HCT116 (cell line): ENCODE results near the gene CBX8.

Experiments
- EZH2 ChIP-seq: fragments of 200-600 bp; sonication (generic); IDR thresholded peaks from 2 replicates; pipeline ENCODE4 v1.6.1; 2017; ENCODE audit warnings: antibody characterized with exemption, mixed run types
- POLR2A ChIP-seq: IDR thresholded peaks from 2 replicates; pipeline ENCODE4 v1.7.0; 2011; ENCODE audit warnings: borderline replicate concordance; ENCODE audit not compliant: insufficient read depth, insufficient read length; ENCODE audit errors: extremely low read depth
- SP1 ChIP-seq: IDR thresholded peaks from 2 replicates; pipeline ENCODE4 v1.6.1; 2012; ENCODE audit warnings: low read depth
- TCF7L2 ChIP-seq: IDR thresholded peaks from 2 replicates; pipeline ENCODE4 v1.7.0; 2011; ENCODE audit warnings: borderline replicate concordance, inconsistent platforms; ENCODE audit not compliant: insufficient read depth, insufficient read length; ENCODE audit errors: extremely low read depth
- ZNF274 ChIP-seq: fragments of 200-500 bp; sonication (Bioruptor generic); IDR thresholded peaks from 2 replicates; pipeline ENCODE4 v1.6.1; 2014; ENCODE audit warnings: mild to moderate bottlenecking, low read depth, low read length, inconsistent platforms
- TF ChIP-seq, protein P1 (sequence below), 3 experiments: fragments of 200-600 bp in 1 of 3; sonication (generic) in 1 of 3; IDR thresholded peaks in 2 of 3; conservative IDR thresholded peaks in 1 of 3; 2 replicates each; pipeline ENCODE4 v1.5.1; 2012 to 2017; ENCODE audit warnings: low read depth in 2 of 3, low read length in 2 of 3, antibody characterized with exemption in 1 of 3, borderline replicate concordance in 1 of 3, control low read depth in 1 of 3, mild to moderate bottlenecking in 1 of 3, mixed read lengths in 1 of 3, mixed run types in 1 of 3, moderate library complexity in 1 of 3; ENCODE audit not compliant: insufficient read depth in 1 of 3
- TF ChIP-seq, protein P2 (sequence below): IDR thresholded peaks from 2 replicates; pipeline ENCODE4 v1.6.1; 2012

DNA sequence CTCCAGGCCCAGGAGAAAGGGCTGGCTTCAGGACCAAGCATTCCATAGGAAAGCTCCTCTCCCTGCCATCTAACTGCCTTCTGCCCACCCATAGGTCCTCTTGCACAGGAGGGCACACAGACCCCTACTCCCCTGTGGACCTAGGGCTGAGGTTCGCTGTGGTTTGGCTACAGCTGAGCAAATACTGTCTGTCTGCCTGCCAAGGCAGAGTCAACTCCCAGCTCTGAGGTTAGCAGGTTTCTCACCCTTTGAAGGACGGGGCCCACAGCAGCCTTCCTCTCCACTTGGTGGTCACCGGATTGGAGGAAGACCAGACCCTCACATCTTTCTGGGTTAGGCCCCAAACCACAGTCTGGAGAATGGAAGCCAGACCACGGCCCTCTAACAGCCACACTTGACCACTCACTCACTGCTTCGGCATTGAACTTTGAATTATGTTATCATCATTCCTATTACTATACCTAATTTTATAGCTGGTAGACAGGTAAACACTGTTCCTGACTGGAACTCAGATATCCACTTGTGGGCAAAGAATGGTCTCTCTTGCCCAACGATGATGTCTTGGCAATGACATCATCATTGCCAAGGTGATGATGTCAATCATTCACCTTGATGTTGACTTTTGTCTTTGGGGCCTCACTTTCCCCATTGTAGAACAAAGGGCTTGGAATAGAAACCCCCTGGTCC is 28.2 kb upstream of the CBX8 start:
- TF ChIP-seq POLR2A (no peak), SP1 (no peak), EZH2 (no peak), TCF7L2 (no peak), ZNF274 (no peak)
- TF ChIP-seq, protein P1, sequence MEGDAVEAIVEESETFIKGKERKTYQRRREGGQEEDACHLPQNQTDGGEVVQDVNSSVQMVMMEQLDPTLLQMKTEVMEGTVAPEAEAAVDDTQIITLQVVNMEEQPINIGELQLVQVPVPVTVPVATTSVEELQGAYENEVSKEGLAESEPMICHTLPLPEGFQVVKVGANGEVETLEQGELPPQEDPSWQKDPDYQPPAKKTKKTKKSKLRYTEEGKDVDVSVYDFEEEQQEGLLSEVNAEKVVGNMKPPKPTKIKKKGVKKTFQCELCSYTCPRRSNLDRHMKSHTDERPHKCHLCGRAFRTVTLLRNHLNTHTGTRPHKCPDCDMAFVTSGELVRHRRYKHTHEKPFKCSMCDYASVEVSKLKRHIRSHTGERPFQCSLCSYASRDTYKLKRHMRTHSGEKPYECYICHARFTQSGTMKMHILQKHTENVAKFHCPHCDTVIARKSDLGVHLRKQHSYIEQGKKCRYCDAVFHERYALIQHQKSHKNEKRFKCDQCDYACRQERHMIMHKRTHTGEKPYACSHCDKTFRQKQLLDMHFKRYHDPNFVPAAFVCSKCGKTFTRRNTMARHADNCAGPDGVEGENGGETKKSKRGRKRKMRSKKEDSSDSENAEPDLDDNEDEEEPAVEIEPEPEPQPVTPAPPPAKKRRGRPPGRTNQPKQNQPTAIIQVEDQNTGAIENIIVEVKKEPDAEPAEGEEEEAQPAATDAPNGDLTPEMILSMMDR (IDR thresholded peaks at IDR 0.05 in 2 of 3, conservative IDR thresholded peaks at IDR 0.05 in 1 of 3; ENCODE audit: borderline replicate concordance in 1 of 3, insufficient read depth in 1 of 3, low read depth in 2 of 3, low read length in 2 of 3), result no peak
- TF ChIP-seq, protein P2, sequence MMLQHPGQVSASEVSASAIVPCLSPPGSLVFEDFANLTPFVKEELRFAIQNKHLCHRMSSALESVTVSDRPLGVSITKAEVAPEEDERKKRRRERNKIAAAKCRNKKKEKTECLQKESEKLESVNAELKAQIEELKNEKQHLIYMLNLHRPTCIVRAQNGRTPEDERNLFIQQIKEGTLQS, result no peak
